ENCODE results near the gene DOCK1. TPM values are rescaled to one million over a fixed set of nuclear protein-coding genes. Genes with fewer than 3 reads are reported as not detected.

The DOCK1 gene
- total and polyA plus RNA-seq, 2 experiments from 2014 or later, result 22.8 to 45.6 TPM

DNA sequence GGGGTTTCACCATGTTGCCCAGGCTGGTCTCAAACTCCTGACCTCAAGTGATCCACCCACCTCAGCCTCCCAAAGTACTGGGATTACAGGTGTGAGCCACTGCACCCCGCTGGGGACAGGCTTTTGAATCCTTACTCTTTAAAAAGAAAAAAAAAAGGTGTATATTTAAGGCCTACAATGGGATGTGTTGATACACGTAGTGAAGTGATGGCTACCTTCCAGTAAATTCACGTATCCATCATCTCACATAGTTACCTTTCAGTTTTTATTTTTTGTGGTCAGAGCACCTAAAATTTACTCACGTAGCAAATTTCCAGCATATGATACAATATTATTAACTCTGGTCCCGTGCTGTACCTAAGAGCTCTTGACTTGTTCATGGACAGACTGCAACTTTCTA, 410.7 kb downstream of the DOCK1 start:
- no peak for DNase-seq
- Histone ChIP-seq H3F3A (ENCODE audit: insufficient read depth) (no peaks in the 10 kb centered on the region), H3K27me3 (replicated peaks; ENCODE audit: insufficient read depth) (no peaks in the 10 kb centered on the region), H3K9me2 (ENCODE audit: insufficient read depth) (no peaks in the 10 kb centered on the region), H3K4me1 (ENCODE audit: insufficient read depth) (no peaks in the 10 kb centered on the region), H3K79me2 (ENCODE audit: insufficient read depth) (no peaks in the 10 kb centered on the region), H3K27ac (no peak overlapping the region), H3K4me2 (ENCODE audit: unreplicated experiment) (no peak overlapping the region), H3K4me3 (no peak overlapping the region), H3K9me3 (ENCODE audit: low read depth) (no peaks in the 10 kb centered on the region), H3K9ac (no peak overlapping the region), H4K20me1 (ENCODE audit: insufficient read depth) (no peaks in the 10 kb centered on the region), H3K36me3 (ENCODE audit: low read depth) (no peaks in the 10 kb centered on the region), H2AFZ (no peak overlapping the region)
- in situ Hi-C loops (cut with MboI), result no loop called here
- TF ChIP-seq EZH2phosphoT487 (IDR thresholded peaks at IDR 0.05; ENCODE audit: insufficient read depth, low read depth) (no peak), EZH2 (IDR thresholded peaks at IDR 0.05; ENCODE audit: insufficient read depth, poor library complexity, severe bottlenecking) (no peak)
- WGBS, 2 experiments (ENCODE audit: low coverage in 1 of 2, low lambda C conversion rate in 2 of 2, missing lambda C conversion rate in 2 of 2), result 97 to 98% methylated on average over 5 of the region's 5 CpGs

DNA sequence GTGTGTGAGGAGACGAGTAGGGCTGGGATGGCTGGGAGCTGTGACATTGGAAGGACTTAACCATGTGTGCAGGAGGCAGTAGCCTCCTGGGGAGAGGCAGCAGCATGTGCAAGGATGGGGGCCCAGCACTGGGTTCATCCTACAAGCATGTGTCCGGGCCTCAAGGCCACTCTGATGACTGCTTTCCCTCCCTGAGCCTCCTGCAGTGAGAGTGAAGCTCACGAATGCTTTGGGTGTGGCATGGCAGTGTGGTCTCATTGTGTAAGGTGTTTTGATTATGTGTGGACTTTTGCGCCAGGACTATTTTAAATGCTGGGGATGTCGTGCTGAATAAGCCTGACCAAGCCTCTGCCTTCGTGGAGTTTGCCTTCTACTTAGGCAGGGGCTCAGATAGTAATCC, 413.2 kb downstream of the DOCK1 start:
- no peak for TF ChIP-seq EZH2 (IDR thresholded peaks at IDR 0.05; ENCODE audit: insufficient read depth, poor library complexity, severe bottlenecking)
- TF ChIP-seq EZH2phosphoT487 (IDR thresholded peaks at IDR 0.05; ENCODE audit: insufficient read depth, low read depth), result no peak
- Histone ChIP-seq H3K4me2 (ENCODE audit: unreplicated experiment) (no peak overlapping the region), H3K36me3 (ENCODE audit: low read depth) (no peaks in the 10 kb centered on the region), H3K9ac (no peak overlapping the region), H3K27ac (no peak overlapping the region), H3K79me2 (ENCODE audit: insufficient read depth) (no peaks in the 10 kb centered on the region), H2AFZ (no peak overlapping the region), H3K9me3 (ENCODE audit: low read depth) (no peaks in the 10 kb centered on the region), H3K9me2 (ENCODE audit: insufficient read depth) (no peaks in the 10 kb centered on the region), H3F3A (ENCODE audit: insufficient read depth) (no peaks in the 10 kb centered on the region), H3K4me1 (ENCODE audit: insufficient read depth) (no peaks in the 10 kb centered on the region), H4K20me1 (ENCODE audit: insufficient read depth) (no peaks in the 10 kb centered on the region), H3K27me3 (replicated peaks; ENCODE audit: insufficient read depth) (no peaks in the 10 kb centered on the region), H3K4me3 (no peak overlapping the region)
- WGBS, 2 experiments (ENCODE audit: low coverage in 1 of 2, low lambda C conversion rate in 2 of 2, missing lambda C conversion rate in 2 of 2), result 95 to 96% methylated on average over 6 of the region's 6 CpGs
- no peak for DNase-seq
- in situ Hi-C loops (cut with MboI), result no loop called here

DNA sequence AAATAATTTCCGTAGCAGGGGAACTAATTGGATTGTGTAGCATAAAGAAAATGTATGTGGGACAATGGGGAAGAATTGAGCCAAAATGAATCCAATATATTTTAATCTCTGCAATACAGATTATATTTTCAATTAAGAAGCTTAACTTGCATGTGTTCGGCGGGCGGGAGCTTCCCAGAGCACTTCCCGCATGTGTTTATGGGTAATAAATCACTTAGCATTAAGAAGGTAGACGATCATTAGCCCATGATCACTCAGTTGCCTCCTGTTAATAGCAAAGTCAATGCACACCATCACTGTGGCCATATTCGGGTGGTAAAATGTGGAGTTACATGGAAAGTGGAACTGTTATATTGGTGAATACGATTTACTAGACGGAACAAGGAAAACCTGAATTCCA, 414.0 kb downstream of the DOCK1 start:
- Histone ChIP-seq H3K9ac (no peak overlapping the region), H3K4me2 (ENCODE audit: unreplicated experiment) (no peak overlapping the region), H4K20me1 (ENCODE audit: insufficient read depth) (no peaks in the 10 kb centered on the region), H3F3A (ENCODE audit: insufficient read depth) (no peaks in the 10 kb centered on the region), H3K36me3 (ENCODE audit: low read depth) (no peaks in the 10 kb centered on the region), H3K9me2 (ENCODE audit: insufficient read depth) (no peaks in the 10 kb centered on the region), H3K27me3 (replicated peaks; ENCODE audit: insufficient read depth) (no peaks in the 10 kb centered on the region), H3K4me1 (ENCODE audit: insufficient read depth) (no peaks in the 10 kb centered on the region), H3K4me3 (no peak overlapping the region), H3K79me2 (ENCODE audit: insufficient read depth) (no peaks in the 10 kb centered on the region), H2AFZ (no peak overlapping the region), H3K27ac (no peak overlapping the region), H3K9me3 (ENCODE audit: low read depth) (no peaks in the 10 kb centered on the region)
- no peak for DNase-seq
- WGBS, 2 experiments (ENCODE audit: low coverage in 1 of 2, low lambda C conversion rate in 2 of 2, missing lambda C conversion rate in 2 of 2), result 96 to 97% methylated on average over 9 of the region's 9 CpGs
- in situ Hi-C loops (cut with MboI), result no loop called here
- no peak for TF ChIP-seq EZH2 (IDR thresholded peaks at IDR 0.05; ENCODE audit: insufficient read depth, poor library complexity, severe bottlenecking)
- no peak for TF ChIP-seq EZH2phosphoT487 (IDR thresholded peaks at IDR 0.05; ENCODE audit: insufficient read depth, low read depth)

DNA sequence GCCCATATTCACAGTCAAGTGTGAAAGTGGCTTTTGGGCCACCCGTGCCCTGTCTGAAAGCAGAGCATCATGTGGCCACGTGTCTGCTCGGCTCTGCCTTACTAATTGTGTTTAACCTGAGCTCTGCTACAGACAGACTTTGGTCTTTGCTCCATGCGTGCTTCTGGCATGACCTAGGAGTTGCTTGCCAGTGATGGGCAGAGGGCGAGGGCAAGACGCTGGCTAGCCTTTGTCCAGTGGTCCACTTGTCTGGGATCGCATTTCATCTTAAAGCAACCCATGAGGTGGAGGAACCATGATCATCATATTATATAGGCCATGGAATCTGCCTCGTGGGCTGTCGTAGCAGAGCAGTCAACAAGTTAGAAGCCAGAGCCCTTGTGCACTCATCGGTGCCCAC, 414.5 kb downstream of the DOCK1 start:
- H3K9me3 ChIP-seq (ENCODE audit: low read depth), result no peaks in the 10 kb centered on the region
- in situ Hi-C loops (cut with MboI), result no loop called here
- TF ChIP-seq EZH2 (IDR thresholded peaks at IDR 0.05; ENCODE audit: insufficient read depth, poor library complexity, severe bottlenecking) (no peak), EZH2phosphoT487 (IDR thresholded peaks at IDR 0.05; ENCODE audit: insufficient read depth, low read depth) (no peak)
- no peak overlapping the region for H3K4me2 ChIP-seq (ENCODE audit: unreplicated experiment)
- H4K20me1 ChIP-seq (ENCODE audit: insufficient read depth), result no peaks in the 10 kb centered on the region
- H3K36me3 ChIP-seq (ENCODE audit: low read depth), result no peaks in the 10 kb centered on the region
- no peaks in the 10 kb centered on the region for H3K4me1 ChIP-seq (ENCODE audit: insufficient read depth)
- no peak for DNase-seq
- H3F3A ChIP-seq (ENCODE audit: insufficient read depth), result no peaks in the 10 kb centered on the region
- no peaks in the 10 kb centered on the region for H3K27me3 ChIP-seq (replicated peaks; ENCODE audit: insufficient read depth)
- H3K9me2 ChIP-seq (ENCODE audit: insufficient read depth), result no peaks in the 10 kb centered on the region
- WGBS, 2 experiments (ENCODE audit: low coverage in 1 of 2, low lambda C conversion rate in 2 of 2, missing lambda C conversion rate in 2 of 2), result 73 to 74% methylated on average over 10 of the region's 10 CpGs
- H2AFZ ChIP-seq, result no peak overlapping the region
- H3K9ac ChIP-seq, result no peak overlapping the region
- no peaks in the 10 kb centered on the region for H3K79me2 ChIP-seq (ENCODE audit: insufficient read depth)
- H3K4me3 ChIP-seq, result no peak overlapping the region
- H3K27ac ChIP-seq, result no peak overlapping the region

DNA sequence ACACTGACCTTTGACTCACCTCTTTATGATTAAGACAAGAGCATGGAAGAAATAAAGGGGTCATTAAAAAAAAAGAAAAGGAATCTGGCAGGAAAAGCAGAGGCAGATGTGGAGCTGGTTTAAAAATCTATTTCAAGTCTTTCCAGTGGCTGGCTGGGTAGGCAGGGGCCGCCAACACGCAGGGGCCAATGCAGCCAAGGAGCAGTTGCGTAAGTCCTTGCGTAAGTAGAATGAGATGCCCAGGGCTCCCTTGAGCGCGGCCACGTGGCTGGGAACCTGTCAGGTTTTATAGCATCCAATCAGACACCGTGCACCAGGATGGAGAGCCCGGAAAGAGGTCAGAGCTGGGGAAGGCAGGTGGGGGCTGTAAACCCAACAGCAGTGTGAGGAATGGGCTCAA, 414.9 kb downstream of the DOCK1 start:
- TF ChIP-seq EZH2 (IDR thresholded peaks at IDR 0.05; ENCODE audit: insufficient read depth, poor library complexity, severe bottlenecking) (no peak), EZH2phosphoT487 (IDR thresholded peaks at IDR 0.05; ENCODE audit: insufficient read depth, low read depth) (no peak)
- Histone ChIP-seq H3K27me3 (replicated peaks; ENCODE audit: insufficient read depth) (no peaks in the 10 kb centered on the region), H3K4me2 (ENCODE audit: unreplicated experiment) (no peak overlapping the region), H3K9me2 (ENCODE audit: insufficient read depth) (no peaks in the 10 kb centered on the region), H3K9me3 (ENCODE audit: low read depth) (no peaks in the 10 kb centered on the region), H3F3A (ENCODE audit: insufficient read depth) (no peaks in the 10 kb centered on the region), H3K79me2 (ENCODE audit: insufficient read depth) (no peaks in the 10 kb centered on the region), H3K4me3 (no peak overlapping the region), H2AFZ (no peak overlapping the region), H3K4me1 (ENCODE audit: insufficient read depth) (no peaks in the 10 kb centered on the region), H3K27ac (no peak overlapping the region), H4K20me1 (ENCODE audit: insufficient read depth) (no peaks in the 10 kb centered on the region), H3K36me3 (ENCODE audit: low read depth) (no peaks in the 10 kb centered on the region), H3K9ac (no peak overlapping the region)
- WGBS, 2 experiments (ENCODE audit: low coverage in 1 of 2, low lambda C conversion rate in 2 of 2, missing lambda C conversion rate in 2 of 2), result 40 to 41% methylated on average over 9 of the region's 9 CpGs
- peak; percentile 36 for DNase-seq
- in situ Hi-C loops (cut with MboI), result no loop called here
